ENCODE results near the gene AFDN.
A peak's percentile ranks its signal among the peaks of the same experiment; 100 is the strongest.
"Not testable (repeated sequence)": the region's sequence is repeated elsewhere in the genome, so short reads cannot be mapped to it uniquely, and the experiment has no call there.

Gene AFDN

GRCh38 chr6:167966540-167966905 is 139.8 kb downstream of the AFDN start:
- TF ChIP-seq CTCF (conservative IDR thresholded peaks at IDR 0.05; ENCODE audit: low read depth, low read length) = no peak
- no peak for DNase-seq (ENCODE audit: low read depth)
- no peak overlapping the region for H3K4me3 ChIP-seq (ENCODE audit: low read depth, low read length)

- DNase-seq (ENCODE audit: low read depth) = peak; percentile 22
- peak; percentile 58 for TF ChIP-seq CTCF (conservative IDR thresholded peaks at IDR 0.05; ENCODE audit: low read depth, low read length)
- no peak overlapping the region for H3K4me3 ChIP-seq (ENCODE audit: low read depth, low read length)
These were observed 141.4 kb downstream of the AFDN start for GRCh38 chr6:167968091-167968490.

GRCh38 chr6:167970230-167970629 is 143.5 kb downstream of the AFDN start:
- no peak for TF ChIP-seq CTCF (conservative IDR thresholded peaks at IDR 0.05; ENCODE audit: low read depth, low read length)
- DNase-seq (ENCODE audit: low read depth) = no peak
- no peak overlapping the region for H3K4me3 ChIP-seq (ENCODE audit: low read depth, low read length)

GRCh38 chr6:167972193-167972592 is 145.5 kb downstream of the AFDN start:
- no peak overlapping the region for H3K4me3 ChIP-seq (ENCODE audit: low read depth, low read length)
- TF ChIP-seq CTCF (conservative IDR thresholded peaks at IDR 0.05; ENCODE audit: low read depth, low read length) = no peak
- no peak for DNase-seq (ENCODE audit: low read depth)

- TF ChIP-seq CTCF (conservative IDR thresholded peaks at IDR 0.05; ENCODE audit: low read depth, low read length) = no peak
- DNase-seq (ENCODE audit: low read depth) = no peak
- H3K4me3 ChIP-seq (ENCODE audit: low read depth, low read length) = no peak overlapping the region
These were observed 146.6 kb downstream of the AFDN start for GRCh38 chr6:167973148-167973885.

GRCh38 chr6:167974640-167975344 is 148.1 kb downstream of the AFDN start:
- H3K4me3 ChIP-seq (ENCODE audit: low read depth, low read length) = no peak overlapping the region
- peak; percentile 85 for DNase-seq (ENCODE audit: low read depth)
- no peak for TF ChIP-seq CTCF (conservative IDR thresholded peaks at IDR 0.05; ENCODE audit: low read depth, low read length)

- H3K4me3 ChIP-seq (ENCODE audit: low read depth, low read length) = no peak overlapping the region
- no peak for DNase-seq (ENCODE audit: low read depth)
- TF ChIP-seq CTCF (conservative IDR thresholded peaks at IDR 0.05; ENCODE audit: low read depth, low read length) = no peak
These were observed 148.7 kb downstream of the AFDN start for GRCh38 chr6:167975458-167975857.

- not testable (repeated sequence) for H3K4me3 ChIP-seq (ENCODE audit: low read depth, low read length); DNase-seq (ENCODE audit: low read depth)
These were observed 149.5 kb downstream of the AFDN start for GRCh38 chr6:167976116-167976657.

Measured in choroid plexus epithelial cell (primary cell).